Lower lobe of right lung (tissue), 2 donors: ENCODE results near the gene NIPAL4. TPM values are rescaled to one million over a fixed set of nuclear protein-coding genes. Genes with fewer than 3 reads are reported as not detected.

Source experiments
- ATAC-seq, 2 donors: fragments of 200-7000 bp; cut with Tn5 transposase; one replicate each; pipeline ENCODE4 v1.9.1; 2020 to 2022; ENCODE audit warnings: mild to moderate bottlenecking in 2 of 2, moderate library complexity in 2 of 2
- DNase-seq: peaks from one replicate; pipeline ENCODE4 v3.0.0-alpha.2; 2020
- H3K27ac ChIP-seq: fragments of 200-600 bp; one replicate; pipeline ENCODE4 v1.8.0; 2022
- H3K27me3 ChIP-seq: fragments of 200-600 bp; one replicate; pipeline ENCODE4 v1.8.0; 2022; ENCODE audit warnings: low read depth
- H3K36me3 ChIP-seq: fragments of 200-600 bp; one replicate; pipeline ENCODE4 v1.8.0; 2022; ENCODE audit warnings: mild to moderate bottlenecking
- H3K4me1 ChIP-seq: fragments of 200-600 bp; one replicate; pipeline ENCODE4 v1.8.0; 2022
- H3K4me3 ChIP-seq: fragments of 200-600 bp; one replicate; pipeline ENCODE4 v1.8.0; 2022; ENCODE audit warnings: mild to moderate bottlenecking
- H3K9me3 ChIP-seq: fragments of 200-600 bp; one replicate; pipeline ENCODE4 v1.8.0; 2022
- CTCF ChIP-seq: fragments of 200-600 bp; IDR thresholded peaks from one replicate; pipeline ENCODE4 v1.8.0; 2022; ENCODE audit warnings: antibody characterized with exemption, mild to moderate bottlenecking
- intact Hi-C: fragments of 100-400 bp; cut with DNase I; formaldehyde crosslinking; loops from one replicate; pipeline ENCODE4 v1.11.0; 2022
- total RNA-seq: library from RNA; stranded (reverse); fragmentation: NEBNext Ultra II Directional; extraction: Animal tissue kit (Norgen Biotek cat#: 25700); gene quantifications from one replicate; pipeline ENCODE4 v1.2.1, GENCODE V29; 2021
- donor health status: DM: no; HTN: yes; CAD: no; lungs with severe emphysema.

The NIPAL4 gene
- total RNA-seq, 1 donor from 2014 or later, result not detected

- Histone ChIP-seq H3K4me3 (no peak overlapping the region), H3K4me1 (peaks cover 16% of the 10 kb centered on the region), H3K27me3 (no peaks in the 10 kb centered on the region), H3K36me3 (peaks cover 16% of the 10 kb centered on the region), H3K9me3 (no peaks in the 10 kb centered on the region), H3K27ac (peak overlapping the region; percentile 33)
- ATAC-seq (peak; percentile 84 to 88), DNase-seq (peak; percentile 78)
- no peak for TF ChIP-seq CTCF
- intact Hi-C loops, result no loop called here
Measured at GRCh38 chr5:157511651-157512644, 51.9 kb downstream of the NIPAL4 start.

GRCh38 chr5:157513182-157513581, 53.2 kb downstream of the NIPAL4 start:
- DNase-seq (no peak), ATAC-seq (no peak)
- Histone ChIP-seq H3K9me3 (no peaks in the 10 kb centered on the region), H3K36me3 (peaks cover 16% of the 10 kb centered on the region), H3K27ac (no peak overlapping the region), H3K4me3 (no peak overlapping the region), H3K27me3 (no peaks in the 10 kb centered on the region), H3K4me1 (peaks cover 20% of the 10 kb centered on the region)
- intact Hi-C loops, result no loop called here
- TF ChIP-seq CTCF, result no peak

- no peak for ATAC-seq
- H3K4me1 ChIP-seq, result peaks cover 20% of the 10 kb centered on the region
- no peaks in the 10 kb centered on the region for H3K9me3 ChIP-seq
- no peaks in the 10 kb centered on the region for H3K27me3 ChIP-seq
- no peak for DNase-seq
- no peak for TF ChIP-seq CTCF
- intact Hi-C loops, result no loop called here
- H3K4me3 ChIP-seq, result no peak overlapping the region
- peaks cover 16% of the 10 kb centered on the region for H3K36me3 ChIP-seq
- no peak overlapping the region for H3K27ac ChIP-seq
Measured at GRCh38 chr5:157514974-157515373, 55.0 kb downstream of the NIPAL4 start.

GRCh38 chr5:157516006-157516405, 56.0 kb downstream of the NIPAL4 start:
- Histone ChIP-seq H3K4me3 (no peak overlapping the region), H3K36me3 (peaks cover 16% of the 10 kb centered on the region), H3K4me1 (peaks cover 21% of the 10 kb centered on the region), H3K27ac (peak overlapping the region; percentile 61), H3K9me3 (no peaks in the 10 kb centered on the region), H3K27me3 (no peaks in the 10 kb centered on the region)
- DNase-seq, result no peak
- ATAC-seq, result no peak
- intact Hi-C loops, result no loop called here
- TF ChIP-seq CTCF, result no peak

- peak; percentile 54 to 82 for ATAC-seq
- intact Hi-C loops, result no loop called here
Measured at GRCh38 chr5:157516626-157517325, 56.8 kb downstream of the NIPAL4 start.

More at GRCh38 chr5:157516626-157517325, 56.8 kb downstream of the NIPAL4 start:
- no peak for TF ChIP-seq CTCF
- Histone ChIP-seq H3K4me3 (no peak overlapping the region), H3K27ac (peak overlapping the region; percentile 61), H3K36me3 (peaks cover 16% of the 10 kb centered on the region), H3K27me3 (no peaks in the 10 kb centered on the region), H3K4me1 (peaks cover 24% of the 10 kb centered on the region), H3K9me3 (no peaks in the 10 kb centered on the region)
- no peak for DNase-seq
